ENCODE results near the gene ADAM33.

ADAM33 gene

DNA sequence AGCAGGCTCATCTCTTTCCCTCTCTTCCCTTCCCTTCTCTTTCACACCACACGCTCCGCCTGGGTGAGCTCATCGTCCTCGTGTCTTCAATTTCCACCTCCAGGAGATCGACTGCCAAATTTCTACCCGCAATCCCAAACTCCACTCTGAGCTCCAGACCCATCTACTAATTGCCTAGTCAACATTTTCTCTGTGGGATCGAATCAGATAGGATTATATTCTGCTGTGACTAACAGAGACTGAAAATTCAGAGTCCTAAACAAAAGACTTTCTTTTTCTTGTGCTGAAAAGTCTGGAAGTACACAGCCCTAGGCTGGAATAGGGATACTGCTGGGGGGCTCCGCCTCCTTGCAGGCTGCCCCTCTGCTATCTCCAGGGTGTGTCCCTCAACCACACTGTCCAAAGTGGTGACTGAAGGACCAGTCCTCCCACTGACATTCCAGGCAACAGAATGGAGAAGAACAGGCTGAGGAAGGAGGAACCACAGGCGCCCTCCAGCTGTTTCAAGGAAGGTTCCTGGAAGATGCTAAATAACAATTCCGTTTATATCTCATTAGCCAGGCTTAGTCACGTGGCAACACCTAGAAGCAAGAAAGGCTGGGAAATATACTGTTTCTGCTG lies 45.7 kb upstream of the ADAM33 start:
- TF ChIP-seq, protein P1, sequence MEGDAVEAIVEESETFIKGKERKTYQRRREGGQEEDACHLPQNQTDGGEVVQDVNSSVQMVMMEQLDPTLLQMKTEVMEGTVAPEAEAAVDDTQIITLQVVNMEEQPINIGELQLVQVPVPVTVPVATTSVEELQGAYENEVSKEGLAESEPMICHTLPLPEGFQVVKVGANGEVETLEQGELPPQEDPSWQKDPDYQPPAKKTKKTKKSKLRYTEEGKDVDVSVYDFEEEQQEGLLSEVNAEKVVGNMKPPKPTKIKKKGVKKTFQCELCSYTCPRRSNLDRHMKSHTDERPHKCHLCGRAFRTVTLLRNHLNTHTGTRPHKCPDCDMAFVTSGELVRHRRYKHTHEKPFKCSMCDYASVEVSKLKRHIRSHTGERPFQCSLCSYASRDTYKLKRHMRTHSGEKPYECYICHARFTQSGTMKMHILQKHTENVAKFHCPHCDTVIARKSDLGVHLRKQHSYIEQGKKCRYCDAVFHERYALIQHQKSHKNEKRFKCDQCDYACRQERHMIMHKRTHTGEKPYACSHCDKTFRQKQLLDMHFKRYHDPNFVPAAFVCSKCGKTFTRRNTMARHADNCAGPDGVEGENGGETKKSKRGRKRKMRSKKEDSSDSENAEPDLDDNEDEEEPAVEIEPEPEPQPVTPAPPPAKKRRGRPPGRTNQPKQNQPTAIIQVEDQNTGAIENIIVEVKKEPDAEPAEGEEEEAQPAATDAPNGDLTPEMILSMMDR (IDR thresholded peaks at IDR 0.05): no peak
- H3K4me3 ChIP-seq: peak overlapping the region; percentile 46
- no peak for DNase-seq (ENCODE audit: low spot score)
- H3K27ac ChIP-seq: peak overlapping the region in 1 of 2 donors; percentile 29

DNA sequence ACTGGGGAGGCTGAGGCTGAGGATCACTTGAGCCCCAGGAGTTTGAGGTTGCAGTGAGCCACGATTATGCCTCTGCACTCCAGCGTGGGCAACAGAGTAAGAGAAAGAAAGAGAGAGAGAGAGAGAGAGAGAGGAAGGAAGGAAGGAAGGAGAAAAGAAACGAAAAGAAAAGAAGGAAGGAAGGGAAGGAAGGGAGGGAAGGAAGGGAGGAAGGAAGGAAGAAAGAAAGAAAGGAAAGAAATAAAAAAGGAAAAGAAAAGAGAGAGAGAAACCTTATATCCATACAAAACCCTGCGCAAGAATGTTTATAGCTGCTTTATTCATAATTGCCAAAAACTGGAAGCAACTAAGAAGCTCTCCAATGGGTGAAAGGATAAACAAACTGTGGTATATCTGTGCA lies 42.5 kb upstream of the ADAM33 start:
- DNase-seq (ENCODE audit: low spot score): no peak
- no peak overlapping the region for H3K4me3 ChIP-seq
- TF ChIP-seq, protein P1 (IDR thresholded peaks at IDR 0.05): no peak
- no peak overlapping the region for H3K27ac ChIP-seq

DNA sequence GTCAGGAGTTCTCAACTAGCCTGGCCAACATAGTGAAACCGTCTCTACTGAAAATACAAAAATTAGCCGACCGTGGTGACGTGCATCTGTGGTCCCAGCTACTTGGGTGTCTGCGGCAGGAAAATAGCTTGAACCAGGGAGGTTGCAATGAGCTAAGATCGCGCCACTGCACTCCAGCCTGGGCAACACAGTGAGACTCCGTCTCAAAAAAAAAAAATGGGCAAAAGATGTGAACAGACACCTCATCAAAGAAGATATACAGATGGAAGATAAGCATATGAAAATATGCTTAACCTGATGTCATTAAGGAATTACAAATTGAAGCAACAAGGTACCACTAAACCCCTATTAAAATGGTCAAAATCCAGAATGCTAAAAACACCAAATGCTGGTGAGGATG lies 41.5 kb upstream of the ADAM33 start:
- Histone ChIP-seq H3K4me3 (no peak overlapping the region), H3K27ac (no peak overlapping the region)
- no peak for DNase-seq (ENCODE audit: low spot score)
- TF ChIP-seq, protein P1 (IDR thresholded peaks at IDR 0.05): no peak

DNA sequence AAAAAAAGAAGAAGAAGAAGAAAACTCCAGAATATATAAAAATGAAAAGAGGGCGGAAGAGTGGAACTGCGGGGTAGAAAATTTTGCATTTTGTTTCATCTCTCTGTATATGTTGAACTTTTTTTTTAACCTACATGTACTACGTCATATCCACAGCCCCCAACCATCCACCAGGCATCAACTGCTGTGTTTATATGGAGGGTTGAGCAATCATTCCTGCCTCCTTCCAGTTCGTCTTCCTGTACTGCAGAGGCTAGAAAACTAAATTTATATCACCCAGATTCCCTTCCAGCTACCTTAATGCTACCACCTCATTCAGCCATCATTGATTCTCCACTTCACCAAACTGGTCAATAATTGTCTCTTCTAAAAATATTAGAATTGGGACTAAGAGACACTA lies 40.1 kb upstream of the ADAM33 start:
- TF ChIP-seq, protein P1 (IDR thresholded peaks at IDR 0.05): no peak
- DNase-seq (ENCODE audit: low spot score): no peak
- no peak overlapping the region for H3K4me3 ChIP-seq
- H3K27ac ChIP-seq: no peak overlapping the region

DNA sequence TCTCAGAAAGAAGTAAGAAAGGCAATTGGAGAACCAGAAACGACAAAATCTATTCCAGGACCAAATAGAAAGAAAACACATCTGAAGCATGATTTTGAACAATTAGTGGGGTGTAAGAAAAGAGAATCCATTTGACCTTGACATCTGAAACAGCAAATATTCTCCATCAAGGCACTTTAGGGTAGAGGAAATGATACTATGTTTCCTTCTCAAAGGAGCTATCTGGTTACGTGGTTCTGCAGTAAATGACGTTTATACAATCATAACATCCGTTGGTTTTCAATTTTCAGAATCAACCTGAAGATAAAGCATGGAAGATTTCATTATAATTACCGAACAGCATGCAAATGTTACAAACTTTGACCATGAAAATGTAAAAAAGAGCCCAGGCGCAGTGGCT lies 38.8 kb upstream of the ADAM33 start:
- no peak overlapping the region for H3K4me3 ChIP-seq

DNA sequence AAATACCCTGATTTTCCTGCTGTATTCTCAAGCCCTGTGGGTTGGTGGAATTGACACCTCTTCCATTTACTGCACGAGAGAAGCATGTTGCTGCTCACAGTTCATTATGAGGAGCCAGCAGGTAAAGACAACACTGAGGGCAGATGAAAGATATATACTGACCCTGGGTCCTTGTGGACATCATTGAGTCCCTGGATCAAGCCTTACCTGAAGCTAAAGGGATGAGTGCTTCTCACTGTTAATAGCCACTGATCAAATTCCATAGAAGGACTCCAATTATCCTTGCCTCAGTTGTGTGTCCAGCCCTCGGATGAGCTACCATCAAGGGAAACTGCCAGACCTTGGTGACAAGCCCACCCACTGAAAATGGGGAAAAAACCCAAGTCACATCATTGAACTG lies 38.3 kb upstream of the ADAM33 start:
- Histone ChIP-seq H3K27ac (no peak overlapping the region), H3K4me3 (no peak overlapping the region)
- TF ChIP-seq, protein P1 (IDR thresholded peaks at IDR 0.05): no peak
- DNase-seq (ENCODE audit: low spot score): no peak

More for the DNA sequence above, 38.8 kb upstream of the ADAM33 start:
- TF ChIP-seq, protein P1 (IDR thresholded peaks at IDR 0.05): no peak
- no peak overlapping the region for H3K27ac ChIP-seq
- no peak for DNase-seq (ENCODE audit: low spot score)

DNA sequence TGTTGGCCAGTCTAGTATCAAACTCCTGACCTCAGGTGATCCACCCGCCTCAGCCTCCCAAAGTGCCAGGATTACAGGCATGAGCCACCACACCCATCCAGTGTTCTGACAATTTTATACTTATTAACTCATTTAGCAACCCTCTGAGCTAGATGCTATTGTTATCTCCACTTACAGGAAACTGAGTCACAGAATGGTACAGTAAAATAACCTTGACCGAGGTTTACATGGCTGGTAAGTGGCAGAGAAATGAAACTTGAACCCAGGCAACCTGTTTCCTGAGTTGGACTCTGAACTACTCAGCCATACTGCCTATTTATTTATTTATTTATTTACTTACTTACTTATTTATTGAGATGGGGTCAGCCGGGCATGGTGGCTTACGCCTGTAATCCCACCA lies 37.2 kb upstream of the ADAM33 start:
- TF ChIP-seq, protein P1 (IDR thresholded peaks at IDR 0.05): no peak
- Histone ChIP-seq H3K27ac (no peak overlapping the region), H3K4me3 (no peak overlapping the region)
- DNase-seq (ENCODE audit: low spot score): no peak

Data from coronary artery (tissue), 2 donors.